Memory B cell (primary cell): ENCODE results near the gene TAF3.
A peak's percentile ranks its signal among the peaks of the same experiment; 100 is the strongest.

ENCODE experiments used
- ATAC-seq: fragments of 150-1000 bp; cut with Tn5 transposase; 2 replicates; pipeline ENCODE4 v1.10.0; 2021; ENCODE audit warnings: low read depth, mild to moderate bottlenecking, moderate library complexity
- DNase-seq, 2 donors: peaks; one replicate each; pipeline ENCODE4 v3.0.0; 2022; ENCODE audit warnings: low spot score in 2 of 2
- H3K27ac Mint-ChIP-seq: one replicate; pipeline ENCODE4 v1.8.0; 2022; ENCODE audit warnings: mild to moderate bottlenecking, moderate library complexity, mixed read lengths
- H3K27me3 Mint-ChIP-seq: one replicate; pipeline ENCODE4 v1.8.0; 2022; ENCODE audit warnings: mixed read lengths
- H3K36me3 Mint-ChIP-seq: one replicate; pipeline ENCODE4 v1.8.0; 2022; ENCODE audit warnings: mild to moderate bottlenecking, mixed read lengths
- H3K4me1 Mint-ChIP-seq: one replicate; pipeline ENCODE4 v1.8.0; 2022; ENCODE audit warnings: mixed read lengths
- H3K4me3 Mint-ChIP-seq: one replicate; pipeline ENCODE4 v1.8.0; 2022; ENCODE audit warnings: mild to moderate bottlenecking, moderate library complexity, mixed read lengths
- H3K9me3 Mint-ChIP-seq: one replicate; pipeline ENCODE4 v1.8.0; 2022; ENCODE audit warnings: mixed read lengths

The TAF3 gene

GRCh38 chr10:7967035-7967434 lies 148.7 kb downstream of the TAF3 start:
- Mint-ChIP-seq H3K27ac (no peak overlapping the region), H3K27me3 (no peaks in the 10 kb centered on the region), H3K4me3 (no peak overlapping the region), H3K36me3 (peaks cover 28% of the 10 kb centered on the region), H3K9me3 (no peaks in the 10 kb centered on the region), H3K4me1 (peaks cover 3% of the 10 kb centered on the region)
- no peak for ATAC-seq
- no peak for DNase-seq

GRCh38 chr10:7968510-7969112 lies 150.3 kb downstream of the TAF3 start:
- DNase-seq: no peak
- Mint-ChIP-seq H3K4me3 (no peak overlapping the region), H3K9me3 (no peaks in the 10 kb centered on the region), H3K36me3 (peaks cover 26% of the 10 kb centered on the region), H3K27ac (no peak overlapping the region), H3K27me3 (no peaks in the 10 kb centered on the region), H3K4me1 (peaks cover 3% of the 10 kb centered on the region)
- ATAC-seq: no peak

- no peak overlapping the region for H3K4me3 Mint-ChIP-seq
- ATAC-seq: no peak
- H3K36me3 Mint-ChIP-seq: peaks cover 22% of the 10 kb centered on the region
- H3K27me3 Mint-ChIP-seq: no peaks in the 10 kb centered on the region
- no peak overlapping the region for H3K27ac Mint-ChIP-seq
- DNase-seq: no peak
- H3K9me3 Mint-ChIP-seq: peaks cover 3% of the 10 kb centered on the region
- H3K4me1 Mint-ChIP-seq: peaks cover 3% of the 10 kb centered on the region
Observed at GRCh38 chr10:7969623-7970022, 151.3 kb downstream of the TAF3 start.

GRCh38 chr10:7971949-7972348 lies 153.6 kb downstream of the TAF3 start:
- peaks cover 3% of the 10 kb centered on the region for H3K9me3 Mint-ChIP-seq
- peaks cover 24% of the 10 kb centered on the region for H3K36me3 Mint-ChIP-seq
- H3K27ac Mint-ChIP-seq: no peak overlapping the region
- no peaks in the 10 kb centered on the region for H3K27me3 Mint-ChIP-seq
- no peak for DNase-seq
- ATAC-seq: no peak
- H3K4me1 Mint-ChIP-seq: peaks cover 3% of the 10 kb centered on the region
- no peak overlapping the region for H3K4me3 Mint-ChIP-seq

GRCh38 chr10:7972367-7972766 lies 154.1 kb downstream of the TAF3 start:
- no peak for DNase-seq
- no peak for ATAC-seq
- Mint-ChIP-seq H3K36me3 (peaks cover 28% of the 10 kb centered on the region), H3K9me3 (peaks cover 3% of the 10 kb centered on the region), H3K4me3 (no peak overlapping the region), H3K27ac (no peak overlapping the region), H3K27me3 (no peaks in the 10 kb centered on the region), H3K4me1 (peaks cover 3% of the 10 kb centered on the region)

- H3K9me3 Mint-ChIP-seq: no peaks in the 10 kb centered on the region
- H3K36me3 Mint-ChIP-seq: peaks cover 41% of the 10 kb centered on the region
- no peak overlapping the region for H3K4me3 Mint-ChIP-seq
- ATAC-seq (no peak), DNase-seq (no peak)
- H3K27ac Mint-ChIP-seq: no peak overlapping the region
- peaks cover 1% of the 10 kb centered on the region for H3K4me1 Mint-ChIP-seq
- H3K27me3 Mint-ChIP-seq: no peaks in the 10 kb centered on the region
Observed at GRCh38 chr10:7980196-7980595, 161.9 kb downstream of the TAF3 start.

- ATAC-seq (no peak), DNase-seq (no peak)
- Mint-ChIP-seq H3K27ac (no peak overlapping the region), H3K4me1 (peaks cover 6% of the 10 kb centered on the region), H3K36me3 (peaks cover 39% of the 10 kb centered on the region), H3K4me3 (no peak overlapping the region), H3K27me3 (no peaks in the 10 kb centered on the region), H3K9me3 (no peaks in the 10 kb centered on the region)
Observed at GRCh38 chr10:7982727-7983126, 164.4 kb downstream of the TAF3 start.

GRCh38 chr10:7984325-7984724 lies 166.0 kb downstream of the TAF3 start:
- H3K9me3 Mint-ChIP-seq: no peaks in the 10 kb centered on the region
- peaks cover 6% of the 10 kb centered on the region for H3K4me1 Mint-ChIP-seq
- no peaks in the 10 kb centered on the region for H3K27me3 Mint-ChIP-seq
- no peak for ATAC-seq
- H3K4me3 Mint-ChIP-seq: no peak overlapping the region
- DNase-seq: no peak
- peaks cover 35% of the 10 kb centered on the region for H3K36me3 Mint-ChIP-seq
- H3K27ac Mint-ChIP-seq: no peak overlapping the region

- Mint-ChIP-seq H3K36me3 (peaks cover 33% of the 10 kb centered on the region), H3K4me3 (no peak overlapping the region), H3K27ac (no peak overlapping the region), H3K9me3 (no peaks in the 10 kb centered on the region), H3K4me1 (peaks cover 6% of the 10 kb centered on the region), H3K27me3 (no peaks in the 10 kb centered on the region)
- ATAC-seq (no peak), DNase-seq (no peak)
Observed at GRCh38 chr10:7984896-7985295, 166.6 kb downstream of the TAF3 start.

- Mint-ChIP-seq H3K36me3 (peaks cover 29% of the 10 kb centered on the region), H3K4me3 (no peak overlapping the region), H3K27ac (no peak overlapping the region), H3K9me3 (no peaks in the 10 kb centered on the region), H3K4me1 (peaks cover 6% of the 10 kb centered on the region), H3K27me3 (no peaks in the 10 kb centered on the region)
- DNase-seq (no peak), ATAC-seq (no peak)
Observed at GRCh38 chr10:7986851-7987250, 168.5 kb downstream of the TAF3 start.

GRCh38 chr10:7988989-7989388 lies 170.7 kb downstream of the TAF3 start:
- H3K36me3 Mint-ChIP-seq: peaks cover 36% of the 10 kb centered on the region
- no peaks in the 10 kb centered on the region for H3K27me3 Mint-ChIP-seq
- H3K4me1 Mint-ChIP-seq: peaks cover 7% of the 10 kb centered on the region
- H3K27ac Mint-ChIP-seq: no peak overlapping the region
- H3K9me3 Mint-ChIP-seq: peaks cover under 1% of the 10 kb centered on the region
- no peak overlapping the region for H3K4me3 Mint-ChIP-seq
- DNase-seq: no peak
- ATAC-seq: no peak

GRCh38 chr10:7998831-7999230 lies 180.5 kb downstream of the TAF3 start:
- ATAC-seq (no peak), DNase-seq (no peak)
- Mint-ChIP-seq H3K36me3 (peaks cover 36% of the 10 kb centered on the region), H3K4me3 (no peak overlapping the region), H3K27me3 (no peaks in the 10 kb centered on the region), H3K4me1 (peaks cover 2% of the 10 kb centered on the region), H3K27ac (no peak overlapping the region), H3K9me3 (peaks cover 7% of the 10 kb centered on the region)

GRCh38 chr10:8004469-8005000 lies 186.2 kb downstream of the TAF3 start:
- ATAC-seq (no peak), DNase-seq (no peak)
- H3K27me3 Mint-ChIP-seq: no peaks in the 10 kb centered on the region
- H3K36me3 Mint-ChIP-seq: peaks cover 34% of the 10 kb centered on the region
- peaks cover 3% of the 10 kb centered on the region for H3K4me1 Mint-ChIP-seq
- no peak overlapping the region for H3K27ac Mint-ChIP-seq
- H3K9me3 Mint-ChIP-seq: peaks cover 10% of the 10 kb centered on the region
- no peak overlapping the region for H3K4me3 Mint-ChIP-seq

GRCh38 chr10:8006274-8006999 lies 188.1 kb downstream of the TAF3 start:
- DNase-seq (no peak), ATAC-seq (no peak)
- Mint-ChIP-seq H3K27me3 (no peaks in the 10 kb centered on the region), H3K36me3 (peaks cover 33% of the 10 kb centered on the region), H3K4me1 (peaks cover 3% of the 10 kb centered on the region), H3K9me3 (peaks cover 10% of the 10 kb centered on the region), H3K27ac (peak overlapping the region; percentile 45), H3K4me3 (no peak overlapping the region)

GRCh38 chr10:8009031-8009430 lies 190.7 kb downstream of the TAF3 start:
- Mint-ChIP-seq H3K9me3 (peaks cover 4% of the 10 kb centered on the region), H3K4me1 (peaks cover 3% of the 10 kb centered on the region), H3K27me3 (no peaks in the 10 kb centered on the region), H3K27ac (no peak overlapping the region), H3K36me3 (peaks cover 34% of the 10 kb centered on the region), H3K4me3 (no peak overlapping the region)
- DNase-seq: no peak
- no peak for ATAC-seq
